ENCODE measurements around the gene UPK3BL2. TPM values are rescaled to one million over a fixed set of nuclear protein-coding genes. Genes with fewer than 3 reads are reported as not detected.
"Not testable (repeated sequence)": the region's sequence is repeated elsewhere in the genome, so short reads cannot be mapped to it uniquely, and the experiment has no call there.

UPK3BL2 gene
- total RNA-seq (1.0 and 3.8 TPM in 2 replicates), polyA plus RNA-seq (1.4 and 1.9 TPM in 2 replicates), polyA minus RNA-seq (ENCODE audit: low replicate concordance) (0.33 TPM in 1 of 2 replicates, not detected in the other)
- 0.84 and 1.0 TPM in 2 replicates for polyA plus RNA-seq (2012)

GRCh38 chr7:102543596-102543995 lies at the start of gene UPK3BL2:
TSS of gene UPK3BL2 (minus strand) at chr7:102543696. CDS start at chr7:102543636, 60 bp downstream.
- H3K79me2 ChIP-seq (ENCODE audit: control insufficient read depth, insufficient read depth, low read length); H2AFZ ChIP-seq (ENCODE audit: low read length); H4K20me1 ChIP-seq (ENCODE audit: control insufficient read depth, extremely low read depth, insufficient read depth, low read length); H3K9ac ChIP-seq (ENCODE audit: insufficient read depth, low read length); H3K4me2 ChIP-seq (ENCODE audit: extremely low read depth, insufficient read depth, low read length); H3K36me3 ChIP-seq (ENCODE audit: control insufficient read depth, insufficient read depth, low read length); H3K4me3 ChIP-seq (replicated peaks in 1 of 4; ENCODE audit: control extremely low read depth in 1 of 4, insufficient read depth in 1 of 4, low read depth in 3 of 4, low read length in 4 of 4); H3K27me3 ChIP-seq (ENCODE audit: control insufficient read depth, insufficient read depth, low read length); H3K27ac ChIP-seq (ENCODE audit: insufficient read depth, low read length); DNase-seq (ENCODE audit: low read depth in 2 of 2); H3K9me3 ChIP-seq (ENCODE audit: control insufficient read depth, insufficient read depth, low read depth, low read length); H3K4me1 ChIP-seq (ENCODE audit: control insufficient read depth, extremely low read depth, insufficient read depth, low read length): not testable (repeated sequence)

- H2AFZ ChIP-seq (ENCODE audit: low read length); H3K27ac ChIP-seq (ENCODE audit: insufficient read depth, low read length); H3K4me2 ChIP-seq (ENCODE audit: extremely low read depth, insufficient read depth, low read length); H3K9ac ChIP-seq (ENCODE audit: insufficient read depth, low read length); H3K27me3 ChIP-seq (ENCODE audit: control insufficient read depth, insufficient read depth, low read length); H3K9me3 ChIP-seq (ENCODE audit: control insufficient read depth, insufficient read depth, low read depth, low read length); H3K36me3 ChIP-seq (ENCODE audit: control insufficient read depth, insufficient read depth, low read length); H3K4me3 ChIP-seq (replicated peaks in 1 of 4; ENCODE audit: control extremely low read depth in 1 of 4, insufficient read depth in 1 of 4, low read depth in 3 of 4, low read length in 4 of 4); DNase-seq (ENCODE audit: low read depth in 2 of 2); H4K20me1 ChIP-seq (ENCODE audit: control insufficient read depth, extremely low read depth, insufficient read depth, low read length); H3K4me1 ChIP-seq (ENCODE audit: control insufficient read depth, extremely low read depth, insufficient read depth, low read length); H3K79me2 ChIP-seq (ENCODE audit: control insufficient read depth, insufficient read depth, low read length): not testable (repeated sequence)
Measured at GRCh38 chr7:102592477-102593019, 49.1 kb upstream of the UPK3BL2 start.

- not testable (repeated sequence) for H3K4me1 ChIP-seq (ENCODE audit: control insufficient read depth, extremely low read depth, insufficient read depth, low read length); H3K4me3 ChIP-seq (replicated peaks in 1 of 4; ENCODE audit: control extremely low read depth in 1 of 4, insufficient read depth in 1 of 4, low read depth in 3 of 4, low read length in 4 of 4); H4K20me1 ChIP-seq (ENCODE audit: control insufficient read depth, extremely low read depth, insufficient read depth, low read length); DNase-seq (ENCODE audit: low read depth in 2 of 2); H3K4me2 ChIP-seq (ENCODE audit: extremely low read depth, insufficient read depth, low read length); H3K36me3 ChIP-seq (ENCODE audit: control insufficient read depth, insufficient read depth, low read length); H3K9me3 ChIP-seq (ENCODE audit: control insufficient read depth, insufficient read depth, low read depth, low read length); H3K27me3 ChIP-seq (ENCODE audit: control insufficient read depth, insufficient read depth, low read length); H3K79me2 ChIP-seq (ENCODE audit: control insufficient read depth, insufficient read depth, low read length); H3K27ac ChIP-seq (ENCODE audit: insufficient read depth, low read length); H3K9ac ChIP-seq (ENCODE audit: insufficient read depth, low read length); H2AFZ ChIP-seq (ENCODE audit: low read length)
Measured at GRCh38 chr7:102589857-102590256, 46.4 kb upstream of the UPK3BL2 start.

- not testable (repeated sequence) for H3K36me3 ChIP-seq (ENCODE audit: control insufficient read depth, insufficient read depth, low read length); H4K20me1 ChIP-seq (ENCODE audit: control insufficient read depth, extremely low read depth, insufficient read depth, low read length); H3K9me3 ChIP-seq (ENCODE audit: control insufficient read depth, insufficient read depth, low read depth, low read length); H2AFZ ChIP-seq (ENCODE audit: low read length); H3K79me2 ChIP-seq (ENCODE audit: control insufficient read depth, insufficient read depth, low read length); DNase-seq (ENCODE audit: low read depth in 2 of 2); H3K27ac ChIP-seq (ENCODE audit: insufficient read depth, low read length); H3K27me3 ChIP-seq (ENCODE audit: control insufficient read depth, insufficient read depth, low read length); H3K4me2 ChIP-seq (ENCODE audit: extremely low read depth, insufficient read depth, low read length); H3K9ac ChIP-seq (ENCODE audit: insufficient read depth, low read length); H3K4me3 ChIP-seq (replicated peaks in 1 of 4; ENCODE audit: control extremely low read depth in 1 of 4, insufficient read depth in 1 of 4, low read depth in 3 of 4, low read length in 4 of 4); H3K4me1 ChIP-seq (ENCODE audit: control insufficient read depth, extremely low read depth, insufficient read depth, low read length)
Measured at GRCh38 chr7:102583495-102583894, 40.0 kb upstream of the UPK3BL2 start.

GRCh38 chr7:102581722-102582121 lies 38.2 kb upstream of the UPK3BL2 start:
- H3K27ac ChIP-seq (ENCODE audit: insufficient read depth, low read length); H2AFZ ChIP-seq (ENCODE audit: low read length); H3K4me1 ChIP-seq (ENCODE audit: control insufficient read depth, extremely low read depth, insufficient read depth, low read length); DNase-seq (ENCODE audit: low read depth in 2 of 2); H3K9ac ChIP-seq (ENCODE audit: insufficient read depth, low read length); H3K4me2 ChIP-seq (ENCODE audit: extremely low read depth, insufficient read depth, low read length); H3K79me2 ChIP-seq (ENCODE audit: control insufficient read depth, insufficient read depth, low read length); H3K4me3 ChIP-seq (replicated peaks in 1 of 4; ENCODE audit: control extremely low read depth in 1 of 4, insufficient read depth in 1 of 4, low read depth in 3 of 4, low read length in 4 of 4); H4K20me1 ChIP-seq (ENCODE audit: control insufficient read depth, extremely low read depth, insufficient read depth, low read length); H3K9me3 ChIP-seq (ENCODE audit: control insufficient read depth, insufficient read depth, low read depth, low read length); H3K36me3 ChIP-seq (ENCODE audit: control insufficient read depth, insufficient read depth, low read length); H3K27me3 ChIP-seq (ENCODE audit: control insufficient read depth, insufficient read depth, low read length): not testable (repeated sequence)

GRCh38 chr7:102578486-102578885 lies 35.0 kb upstream of the UPK3BL2 start:
- not testable (repeated sequence) for H3K9me3 ChIP-seq (ENCODE audit: control insufficient read depth, insufficient read depth, low read depth, low read length); H3K79me2 ChIP-seq (ENCODE audit: control insufficient read depth, insufficient read depth, low read length); H3K36me3 ChIP-seq (ENCODE audit: control insufficient read depth, insufficient read depth, low read length); H2AFZ ChIP-seq (ENCODE audit: low read length); H3K4me2 ChIP-seq (ENCODE audit: extremely low read depth, insufficient read depth, low read length); H4K20me1 ChIP-seq (ENCODE audit: control insufficient read depth, extremely low read depth, insufficient read depth, low read length); H3K9ac ChIP-seq (ENCODE audit: insufficient read depth, low read length); H3K27ac ChIP-seq (ENCODE audit: insufficient read depth, low read length); H3K27me3 ChIP-seq (ENCODE audit: control insufficient read depth, insufficient read depth, low read length); H3K4me3 ChIP-seq (replicated peaks in 1 of 4; ENCODE audit: control extremely low read depth in 1 of 4, insufficient read depth in 1 of 4, low read depth in 3 of 4, low read length in 4 of 4); DNase-seq (ENCODE audit: low read depth in 2 of 2); H3K4me1 ChIP-seq (ENCODE audit: control insufficient read depth, extremely low read depth, insufficient read depth, low read length)

All from fibroblast of lung (primary cell).